HG03066 (cell line): Measurements from ENCODE around the gene DTX2.
"Not testable (repeated sequence)": the region's sequence is repeated elsewhere in the genome, so short reads cannot be mapped to it uniquely, and the experiment has no call there.

Source experiments
- ATAC-seq: cut with Tn5 transposase; IDR thresholded peaks from one replicate; pipeline ENCODE4 v1.9.1; 2021; ENCODE audit warnings: low read depth; ENCODE audit not compliant: unreplicated experiment

Gene DTX2

GRCh38 chr7:76509931-76510877 is 48.7 kb downstream of the DTX2 start, which contains the start of gene UPK3B:
TSS of gene UPK3B (plus strand) at chr7:76510552. CDS start at chr7:76510653, 101 bp downstream.
- ATAC-seq: no peak

- not testable (repeated sequence) for ATAC-seq
Measured at GRCh38 chr7:76511200-76511910, 49.8 kb downstream of the DTX2 start.

GRCh38 chr7:76511911-76512885 is 50.7 kb downstream of the DTX2 start:
- not testable (repeated sequence) for ATAC-seq

- no peak for ATAC-seq
Measured at GRCh38 chr7:76512941-76513816, 51.7 kb downstream of the DTX2 start.

- no peak for ATAC-seq
Measured at GRCh38 chr7:76513817-76514799, 52.6 kb downstream of the DTX2 start.

GRCh38 chr7:76514926-76515771 is 53.6 kb downstream of the DTX2 start:
- ATAC-seq: no peak

GRCh38 chr7:76515999-76516443 is 54.5 kb downstream of the DTX2 start:
- no peak for ATAC-seq

- not testable (repeated sequence) for ATAC-seq
Measured at GRCh38 chr7:76516932-76517331, 55.4 kb downstream of the DTX2 start.

- not testable (repeated sequence) for ATAC-seq
Measured at GRCh38 chr7:76526183-76526582, 64.7 kb downstream of the DTX2 start.

- not testable (repeated sequence) for ATAC-seq
Measured at GRCh38 chr7:76531643-76532042, 70.1 kb downstream of the DTX2 start.

GRCh38 chr7:76543197-76543596 is 81.7 kb downstream of the DTX2 start, which contains the start of gene SPDYE16:
TSS of gene SPDYE16 (minus strand) at chr7:76543297. CDS start at chr7:76541459, 1,838 bp downstream.
- not testable (repeated sequence) for ATAC-seq

GRCh38 chr7:76549025-76549854 is 87.7 kb downstream of the DTX2 start:
- peak; percentile 99 for ATAC-seq

GRCh38 chr7:76549855-76550248 is 88.3 kb downstream of the DTX2 start:
- not testable (repeated sequence) for ATAC-seq

- ATAC-seq: not testable (repeated sequence)
Measured at GRCh38 chr7:76551992-76552391, 90.5 kb downstream of the DTX2 start.
